ENCODE data around the gene KRTAP5-1. TPM values are rescaled to one million over a fixed set of nuclear protein-coding genes. Genes with fewer than 3 reads are reported as not detected.

KRTAP5-1 gene
- total RNA-seq, 2 experiments from 2014 or later = not detected

DNA sequence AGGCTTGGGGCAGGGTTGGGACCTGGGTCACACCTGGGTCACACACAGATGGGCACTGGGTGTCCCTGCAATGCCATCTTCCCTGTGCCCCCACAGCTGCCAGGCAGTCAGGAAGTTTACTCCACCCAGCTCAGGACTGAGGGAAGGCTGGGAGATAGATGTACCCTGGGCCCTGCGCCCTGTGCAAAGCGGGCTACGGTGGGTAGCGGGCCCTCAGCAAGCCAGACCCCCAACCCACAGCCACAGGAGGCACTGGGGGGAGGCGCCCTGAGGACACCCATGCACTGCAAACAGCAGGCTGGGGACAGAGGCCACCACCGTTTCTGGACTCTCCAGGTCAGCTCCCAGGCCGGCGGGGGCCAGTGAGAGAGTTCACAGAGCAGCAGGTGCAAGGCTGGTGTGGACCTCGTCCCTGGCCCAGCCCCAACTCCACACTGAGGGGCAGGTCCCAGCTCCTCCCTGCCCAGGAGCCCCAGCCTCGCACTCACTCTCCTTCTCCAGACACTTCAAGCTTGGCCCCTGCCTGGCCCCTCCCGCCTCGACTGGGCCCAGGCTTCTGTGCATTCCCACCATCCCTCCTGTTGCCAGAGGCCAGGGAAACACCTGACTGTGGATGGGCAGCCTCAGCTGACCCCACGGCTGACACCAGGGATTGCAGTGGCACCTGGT, 17.9 kb downstream of the KRTAP5-1 start:
- Mint-ChIP-seq H3K27ac (no peak overlapping the region), H3K4me3 (no peak overlapping the region), H3K36me3 (ENCODE audit: low read depth) (no peaks in the 10 kb centered on the region), H3K27me3 (peaks cover 13% of the 10 kb centered on the region), H3K4me1 (peaks cover 3% of the 10 kb centered on the region), H3K9me3 (no peaks in the 10 kb centered on the region)
- POLR2A ChIA-PET = no interaction called here
- CTCF ChIA-PET = interaction anchor here (1.5 to 1.6 kb wide), 2 partner anchors 8 to 9 kb away, joined by 4 read pairs; no protein-coding TSS in a partner anchor
- DNase-seq = no peak

GRCh38 chr11:1566381-1567051, 18.6 kb downstream of the KRTAP5-1 start:
- H3K4me1 Mint-ChIP-seq = peaks cover 3% of the 10 kb centered on the region
- no peaks in the 10 kb centered on the region for H3K36me3 Mint-ChIP-seq (ENCODE audit: low read depth)
- H3K27me3 Mint-ChIP-seq = peaks cover 13% of the 10 kb centered on the region
- POLR2A ChIA-PET = no interaction called here
- no peaks in the 10 kb centered on the region for H3K9me3 Mint-ChIP-seq
- DNase-seq = no peak
- no peak overlapping the region for H3K27ac Mint-ChIP-seq
- CTCF ChIA-PET = interaction anchor here (1.5 to 1.6 kb wide), 2 partner anchors 8 to 10 kb away, joined by 4 read pairs; no protein-coding TSS in a partner anchor
- H3K4me3 Mint-ChIP-seq = no peak overlapping the region

- Mint-ChIP-seq H3K27me3 (peaks cover 12% of the 10 kb centered on the region), H3K27ac (no peak overlapping the region), H3K4me1 (peaks cover 3% of the 10 kb centered on the region), H3K36me3 (ENCODE audit: low read depth) (no peaks in the 10 kb centered on the region), H3K9me3 (no peaks in the 10 kb centered on the region), H3K4me3 (no peak overlapping the region)
- no peak for DNase-seq
- ChIA-PET POLR2A (no interaction called here), CTCF (interaction anchor here (1.6 kb wide), 1 partner anchor 9 kb away, joined by 4 read pairs; no protein-coding TSS in a partner anchor)
These were observed 19.2 kb downstream of the KRTAP5-1 start for GRCh38 chr11:1565904-1566247.

- Mint-ChIP-seq H3K4me3 (no peak overlapping the region), H3K4me1 (no peaks in the 10 kb centered on the region), H3K36me3 (ENCODE audit: low read depth) (no peaks in the 10 kb centered on the region), H3K27ac (no peak overlapping the region), H3K9me3 (no peaks in the 10 kb centered on the region), H3K27me3 (peaks cover 6% of the 10 kb centered on the region)
- POLR2A ChIA-PET = interaction anchor here (0.9 kb wide), 1 partner anchor 8 kb away, joined by 3 read pairs; no protein-coding TSS in a partner anchor
- CTCF ChIA-PET = interaction anchor here (0.6 to 1.6 kb wide), 4 partner anchors 9 to 200 kb away, joined by 3 to 4 read pairs (median 4); no protein-coding TSS in a partner anchor
- no peak for DNase-seq
These were observed 19.7 kb downstream of the KRTAP5-1 start for GRCh38 chr11:1565173-1565903.

GRCh38 chr11:1564535-1565172, 20.4 kb downstream of the KRTAP5-1 start:
- Mint-ChIP-seq H3K4me1 (no peaks in the 10 kb centered on the region), H3K27me3 (peaks cover 4% of the 10 kb centered on the region), H3K27ac (no peak overlapping the region), H3K9me3 (no peaks in the 10 kb centered on the region), H3K4me3 (no peak overlapping the region), H3K36me3 (ENCODE audit: low read depth) (no peaks in the 10 kb centered on the region)
- POLR2A ChIA-PET = interaction anchor here (0.9 kb wide), 1 partner anchor 9 kb away, joined by 3 read pairs; no protein-coding TSS in a partner anchor
- CTCF ChIA-PET = interaction anchor here (0.6 to 1.0 kb wide), 3 partner anchors 10 to 199 kb away, joined by 3 to 4 read pairs (median 3); no protein-coding TSS in a partner anchor
- no peak for DNase-seq

DNA sequence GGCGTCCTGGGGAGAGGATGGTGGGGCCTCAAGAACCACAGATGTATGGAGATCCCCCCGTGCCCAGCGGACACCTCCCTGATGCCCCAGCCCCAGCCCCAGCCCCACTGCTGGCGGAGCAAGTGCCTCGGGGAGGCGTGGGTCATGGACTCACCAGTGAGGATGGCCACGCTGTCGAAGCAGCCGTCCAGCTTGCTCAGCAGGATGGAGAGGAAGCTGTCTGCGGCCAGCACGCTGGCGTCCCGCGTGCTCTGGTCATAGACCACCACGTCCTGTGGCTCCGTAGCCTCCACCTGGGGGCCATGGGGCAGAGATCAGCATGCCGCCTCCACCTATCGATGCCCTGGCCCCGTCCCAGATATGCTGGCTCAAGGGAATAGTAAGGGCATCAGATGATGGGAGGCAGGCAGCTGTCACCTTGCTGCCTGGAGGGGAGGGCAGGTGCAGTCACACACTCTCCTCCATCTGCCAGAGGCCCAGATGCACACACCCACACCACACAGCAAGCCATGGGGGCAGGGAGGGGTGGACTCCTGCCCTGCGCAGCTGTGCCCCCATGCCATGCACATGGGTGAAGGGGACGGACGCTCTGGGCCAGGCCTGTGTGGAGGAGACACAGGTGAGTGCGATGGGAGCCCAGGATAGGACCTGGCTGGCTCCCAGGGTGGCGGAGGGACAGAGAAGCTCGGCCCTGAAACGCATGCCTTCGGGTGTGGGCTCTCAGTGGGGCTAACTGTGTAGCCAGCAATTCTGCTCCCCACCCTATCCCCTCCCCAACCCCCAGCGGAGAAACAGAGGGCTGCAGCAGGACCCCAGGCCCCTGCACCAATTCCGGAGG, 21.2 kb downstream of the KRTAP5-1 start:
- no peaks in the 10 kb centered on the region for H3K27me3 Mint-ChIP-seq
- H3K36me3 Mint-ChIP-seq (ENCODE audit: low read depth) = no peaks in the 10 kb centered on the region
- DNase-seq = no peak
- no peak overlapping the region for H3K27ac Mint-ChIP-seq
- no peaks in the 10 kb centered on the region for H3K4me1 Mint-ChIP-seq
- ChIA-PET POLR2A (interaction anchor here (0.9 kb wide), 1 partner anchor 10 kb away, joined by 3 read pairs; no protein-coding TSS in a partner anchor), CTCF (interaction anchor here (1.0 to 1.1 kb wide), 2 partner anchors 11 to 17 kb away, joined by 4 to 6 read pairs; no protein-coding TSS in a partner anchor)
- no peaks in the 10 kb centered on the region for H3K9me3 Mint-ChIP-seq
- no peak overlapping the region for H3K4me3 Mint-ChIP-seq

- CTCF ChIA-PET = interaction anchor here (1.1 kb wide), 1 partner anchor 12 kb away, joined by 6 read pairs; no protein-coding TSS in a partner anchor
- no peak for DNase-seq
- H3K27ac Mint-ChIP-seq = no peak overlapping the region
- H3K4me3 Mint-ChIP-seq = no peak overlapping the region
- no peaks in the 10 kb centered on the region for H3K27me3 Mint-ChIP-seq
- H3K9me3 Mint-ChIP-seq = no peaks in the 10 kb centered on the region
- no peaks in the 10 kb centered on the region for H3K36me3 Mint-ChIP-seq (ENCODE audit: low read depth)
- H3K4me1 Mint-ChIP-seq = no peaks in the 10 kb centered on the region
- POLR2A ChIA-PET = no interaction called here
These were observed 21.9 kb downstream of the KRTAP5-1 start for GRCh38 chr11:1563149-1563638.

GRCh38 chr11:1562469-1563148, 22.5 kb downstream of the KRTAP5-1 start:
- Mint-ChIP-seq H3K9me3 (no peaks in the 10 kb centered on the region), H3K27me3 (no peaks in the 10 kb centered on the region), H3K36me3 (ENCODE audit: low read depth) (no peaks in the 10 kb centered on the region), H3K27ac (no peak overlapping the region), H3K4me1 (no peaks in the 10 kb centered on the region), H3K4me3 (no peak overlapping the region)
- CTCF ChIA-PET = interaction anchor here (1.1 kb wide), 1 partner anchor 12 kb away, joined by 6 read pairs; no protein-coding TSS in a partner anchor
- no peak for DNase-seq
- POLR2A ChIA-PET = no interaction called here

DNA sequence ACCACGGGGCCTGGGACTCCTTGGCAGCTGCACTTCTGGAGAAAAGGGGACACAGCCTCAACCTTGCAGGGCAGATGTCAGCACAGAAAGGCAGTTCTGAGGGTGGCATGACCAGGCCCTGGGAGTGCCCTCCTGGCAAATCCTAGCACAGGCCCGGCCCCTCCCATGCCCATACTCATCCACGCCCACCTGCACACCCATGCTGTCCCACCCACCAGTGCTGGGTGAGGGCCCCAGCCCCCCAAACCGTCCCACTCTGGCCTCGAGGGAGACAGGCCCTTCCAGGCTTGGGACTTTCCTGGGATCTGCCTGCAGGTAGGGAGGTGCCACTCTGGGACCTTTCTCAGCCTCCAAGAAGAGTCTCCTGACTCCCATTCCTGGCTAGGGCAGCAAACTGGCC, 23.1 kb downstream of the KRTAP5-1 start:
- no peak overlapping the region for H3K27ac Mint-ChIP-seq
- no peaks in the 10 kb centered on the region for H3K9me3 Mint-ChIP-seq
- CTCF ChIA-PET = no interaction called here
- no peak overlapping the region for H3K4me3 Mint-ChIP-seq
- no peak for DNase-seq
- no peaks in the 10 kb centered on the region for H3K36me3 Mint-ChIP-seq (ENCODE audit: low read depth)
- no peaks in the 10 kb centered on the region for H3K4me1 Mint-ChIP-seq
- POLR2A ChIA-PET = no interaction called here
- no peaks in the 10 kb centered on the region for H3K27me3 Mint-ChIP-seq

GRCh38 chr11:1561266-1561665, 23.8 kb downstream of the KRTAP5-1 start:
- CTCF ChIA-PET = no interaction called here
- no peak overlapping the region for H3K27ac Mint-ChIP-seq
- H3K4me1 Mint-ChIP-seq = no peaks in the 10 kb centered on the region
- H3K9me3 Mint-ChIP-seq = no peaks in the 10 kb centered on the region
- POLR2A ChIA-PET = no interaction called here
- no peaks in the 10 kb centered on the region for H3K27me3 Mint-ChIP-seq
- no peak overlapping the region for H3K4me3 Mint-ChIP-seq
- no peaks in the 10 kb centered on the region for H3K36me3 Mint-ChIP-seq (ENCODE audit: low read depth)
- no peak for DNase-seq

DNA sequence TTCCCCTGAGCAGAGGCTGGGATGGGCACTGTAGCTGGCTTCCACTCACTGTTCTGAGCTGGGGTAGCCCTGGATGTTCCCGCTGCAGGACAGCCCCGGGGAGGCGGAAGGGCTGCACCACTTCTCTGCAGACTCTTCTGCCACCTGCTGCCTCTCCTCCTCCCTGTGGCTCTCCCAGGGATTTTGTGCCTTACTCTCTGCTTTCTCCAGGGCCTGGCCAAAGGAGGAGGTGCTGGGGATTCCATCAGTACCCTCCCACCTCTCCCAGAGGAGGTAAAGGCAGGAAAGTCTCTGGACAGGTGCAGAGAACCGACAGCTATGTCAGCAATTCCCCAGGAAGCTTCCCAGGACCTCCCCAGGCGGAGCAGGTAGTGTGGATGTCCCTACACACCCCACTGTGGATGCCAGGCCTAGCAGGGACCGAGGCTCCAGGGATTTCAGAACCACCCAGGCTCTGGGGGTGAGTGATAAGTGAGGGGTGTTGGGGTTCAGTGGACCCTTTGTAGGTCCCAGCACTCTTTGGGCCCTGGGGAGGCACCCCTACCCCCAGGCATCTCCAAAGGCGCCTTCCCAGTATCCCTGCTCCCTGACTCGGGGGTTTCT, 24.3 kb downstream of the KRTAP5-1 start:
- ChIA-PET CTCF (interaction anchor here (1.0 kb wide), 1 partner anchor 14 kb away, joined by 3 read pairs; no protein-coding TSS in a partner anchor), POLR2A (no interaction called here)
- Mint-ChIP-seq H3K9me3 (no peaks in the 10 kb centered on the region), H3K36me3 (ENCODE audit: low read depth) (no peaks in the 10 kb centered on the region), H3K4me1 (no peaks in the 10 kb centered on the region), H3K27ac (no peak overlapping the region), H3K4me3 (no peak overlapping the region), H3K27me3 (no peaks in the 10 kb centered on the region)
- DNase-seq = no peak

Measured in activated CD4-positive, alpha-beta memory T cell treated with anti-CD3 and anti-CD28 coated beads, Interleukin-2, amount 10 ng/mL, durations not matched to agents 7 days and 5 days (primary cell).